Keratinocyte (primary cell): ENCODE data around the gene CIDEA. TPM values are rescaled to one million over a fixed set of nuclear protein-coding genes. Genes with fewer than 3 reads are reported as not detected.

Source experiments
- DNase-seq: peaks from one replicate; pipeline ENCODE4 v3.0.0-alpha.2; 2011; ENCODE audit warnings: low read depth, missing footprints, low spot score
- FAIRE-seq: peaks from 2 replicates; lab custom pipeline; 2011; peaks lifted over from hg19 to GRCh38; lab: Jason Lieb, UNC
- H2AFZ ChIP-seq: 2 replicates; pipeline ENCODE4 v1.6.0; 2012; ENCODE audit warnings: low read length, control low read depth, inconsistent platforms; ENCODE audit not compliant: control insufficient read depth
- H3K27ac ChIP-seq: 2 replicates; pipeline ENCODE4 v1.5.1; 2011; ENCODE audit warnings: low read length; ENCODE audit not compliant: control insufficient read depth, insufficient read depth
- H3K27me3 ChIP-seq: 3 replicates; pipeline ENCODE4 v1.6.0; 2011; ENCODE audit warnings: low read length; ENCODE audit not compliant: control insufficient read depth, insufficient read depth; ENCODE audit errors: extremely low read depth
- H3K36me3 ChIP-seq, 2 experiments: 2 replicates in 1 of 2; 3 replicates in 1 of 2; pipeline ENCODE4 v1.5.1; 2011; ENCODE audit warnings: low read length in 2 of 2, mild to moderate bottlenecking in 1 of 2; ENCODE audit not compliant: control insufficient read depth in 2 of 2, insufficient read depth in 2 of 2; ENCODE audit errors: extremely low read depth in 1 of 2
- H3K4me1 ChIP-seq: 3 replicates; pipeline ENCODE4 v1.5.1; 2011; ENCODE audit warnings: low read length; ENCODE audit not compliant: control insufficient read depth, insufficient read depth; ENCODE audit errors: extremely low read depth
- H3K4me2 ChIP-seq: 3 replicates; pipeline ENCODE4 v1.6.0; 2011; ENCODE audit warnings: low read depth, low read length; ENCODE audit not compliant: control insufficient read depth, insufficient read depth; ENCODE audit errors: extremely low read depth
- H3K4me3 ChIP-seq, 3 experiments: fragments of 200-600 bp in 1 of 3; sonication (generic) in 1 of 3; 2 replicates in 2 of 3; 3 replicates in 1 of 3; pipeline ENCODE4 v1.5.1; 2011 to 2016; ENCODE audit warnings: low read length in 3 of 3, mild to moderate bottlenecking in 3 of 3, control low read depth in 2 of 3, inconsistent platforms in 1 of 3, low read depth in 1 of 3, mixed read lengths in 1 of 3, mixed run types in 1 of 3, moderate library complexity in 1 of 3; ENCODE audit not compliant: control insufficient read depth in 2 of 3, insufficient read depth in 2 of 3; ENCODE audit errors: extremely low read depth in 1 of 3
- H3K79me2 ChIP-seq: 2 replicates; pipeline ENCODE4 v1.6.0; 2012; ENCODE audit warnings: low read length; ENCODE audit not compliant: control insufficient read depth, insufficient read depth
- H3K9ac ChIP-seq: 3 replicates; pipeline ENCODE4 v1.6.0; 2011; ENCODE audit warnings: low read length; ENCODE audit not compliant: control insufficient read depth, insufficient read depth; ENCODE audit errors: extremely low read depth
- H3K9me1 ChIP-seq: 3 replicates; pipeline ENCODE4 v1.6.0; 2011; ENCODE audit warnings: low read length; ENCODE audit not compliant: control insufficient read depth, insufficient read depth; ENCODE audit errors: extremely low read depth
- H3K9me3 ChIP-seq: 2 replicates; pipeline ENCODE4 v1.5.1; 2012; ENCODE audit warnings: low read depth, low read length; ENCODE audit not compliant: control insufficient read depth
- H4K20me1 ChIP-seq: 3 replicates; pipeline ENCODE4 v1.6.0; 2011; ENCODE audit warnings: low read length; ENCODE audit not compliant: control insufficient read depth, insufficient read depth; ENCODE audit errors: extremely low read depth
- EZH2 ChIP-seq: IDR thresholded peaks from one replicate; pipeline ENCODE4 v1.6.1; 2012; ENCODE audit warnings: inconsistent platforms, mild to moderate bottlenecking, low read length, moderate library complexity
- dilution Hi-C: fragments of 300-500 bp; cut with MboI; formaldehyde crosslinking; loops from one replicate; pipeline ENCODE4 v1.7.0; 2020; ENCODE audit warnings: low sequenced_read_pairs; ENCODE audit not compliant: extremely low pct_ligation_motif_present
- polyA plus RNA-seq, 5 experiments: library from polyadenylated mRNA; depleted of rRNA in 3 of 5; stranded (reverse) in 3 of 5; stranded (forward) in 1 of 5; unstranded in 1 of 5; fragments of >200 nt; gene quantifications; 1 replicate in 1 of 5; 2 replicates in 3 of 5; 3 replicates in 1 of 5; pipeline versions ENCODE4 v1.2.1 to v1.2.3, GENCODE V29; 2011 to 2012; ENCODE audit warnings: missing spikeins in 2 of 5, low read depth in 1 of 5, low replicate concordance in 1 of 5
- TF ChIP-seq, protein P1 (sequence below), 3 experiments: IDR thresholded peaks in 1 of 3; conservative IDR thresholded peaks in 1 of 3; optimal IDR thresholded peaks in 1 of 3; 2 replicates in 2 of 3; 3 replicates in 1 of 3; pipeline versions ENCODE3 to v1.5.1; 2011; ENCODE audit warnings: low read length in 3 of 3, mild to moderate bottlenecking in 3 of 3, moderate library complexity in 2 of 3, control low read depth in 1 of 3, inconsistent platforms in 1 of 3; ENCODE audit not compliant: insufficient read depth in 2 of 3; ENCODE audit errors: extremely low read depth in 1 of 3

The CIDEA gene
- polyA plus RNA-seq, 1 donor (not counting 4 experiments of a cell fraction or from before 2014, with no cell fraction given), result 1.2 TPM

DNA sequence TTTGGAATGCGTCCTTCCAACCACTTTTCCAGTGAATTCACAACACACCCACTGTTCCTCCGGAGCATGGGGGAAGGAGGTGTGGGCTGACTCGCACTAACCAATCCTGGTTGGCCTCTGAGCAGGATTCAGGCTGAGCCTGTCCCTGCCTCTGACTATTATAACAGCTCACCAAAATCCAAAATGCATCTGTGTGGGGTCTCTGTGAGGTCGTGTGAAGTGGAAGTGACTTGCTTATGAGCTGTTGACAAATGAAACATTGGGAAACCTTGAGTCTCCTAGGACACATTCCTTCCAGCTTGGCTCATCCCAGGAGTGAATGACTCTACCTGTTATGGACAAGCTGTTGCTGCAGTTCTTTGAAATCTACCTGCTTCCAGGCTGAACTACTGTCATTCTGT, 1.5 kb downstream of the CIDEA start:
- H3K79me2 ChIP-seq, result no peaks in the 10 kb centered on the region
- peak overlapping the region; percentile 33 for H3K9ac ChIP-seq
- H3K27me3 ChIP-seq, result peaks cover 34% of the 10 kb centered on the region
- peaks cover 53% of the 10 kb centered on the region for H3K4me1 ChIP-seq
- H3K36me3 ChIP-seq, result no peaks in the 10 kb centered on the region
- H3K27ac ChIP-seq, result peak overlapping the region; percentile 41
- H3K4me3 ChIP-seq, result peak overlapping the region in 1 of 3 experiments; percentile 43
- DNase-seq, result peak; percentile 90
- H2AFZ ChIP-seq, result no peak overlapping the region
- peak; percentile 96 for FAIRE-seq
- H3K4me2 ChIP-seq, result peak overlapping the region; percentile 68
- no peaks in the 10 kb centered on the region for H4K20me1 ChIP-seq
- dilution Hi-C loops, result no loop called here
- no peaks in the 10 kb centered on the region for H3K9me3 ChIP-seq
- TF ChIP-seq, protein P1, sequence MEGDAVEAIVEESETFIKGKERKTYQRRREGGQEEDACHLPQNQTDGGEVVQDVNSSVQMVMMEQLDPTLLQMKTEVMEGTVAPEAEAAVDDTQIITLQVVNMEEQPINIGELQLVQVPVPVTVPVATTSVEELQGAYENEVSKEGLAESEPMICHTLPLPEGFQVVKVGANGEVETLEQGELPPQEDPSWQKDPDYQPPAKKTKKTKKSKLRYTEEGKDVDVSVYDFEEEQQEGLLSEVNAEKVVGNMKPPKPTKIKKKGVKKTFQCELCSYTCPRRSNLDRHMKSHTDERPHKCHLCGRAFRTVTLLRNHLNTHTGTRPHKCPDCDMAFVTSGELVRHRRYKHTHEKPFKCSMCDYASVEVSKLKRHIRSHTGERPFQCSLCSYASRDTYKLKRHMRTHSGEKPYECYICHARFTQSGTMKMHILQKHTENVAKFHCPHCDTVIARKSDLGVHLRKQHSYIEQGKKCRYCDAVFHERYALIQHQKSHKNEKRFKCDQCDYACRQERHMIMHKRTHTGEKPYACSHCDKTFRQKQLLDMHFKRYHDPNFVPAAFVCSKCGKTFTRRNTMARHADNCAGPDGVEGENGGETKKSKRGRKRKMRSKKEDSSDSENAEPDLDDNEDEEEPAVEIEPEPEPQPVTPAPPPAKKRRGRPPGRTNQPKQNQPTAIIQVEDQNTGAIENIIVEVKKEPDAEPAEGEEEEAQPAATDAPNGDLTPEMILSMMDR (optimal IDR thresholded peaks at IDR 0.05 in 1 of 3, IDR thresholded peaks at IDR 0.05 in 1 of 3, conservative IDR thresholded peaks at IDR 0.05 in 1 of 3; ENCODE audit: extremely low read depth in 1 of 3, insufficient read depth in 2 of 3, low read length in 3 of 3), result no peak
- no peak for TF ChIP-seq EZH2
- H3K9me1 ChIP-seq, result no peaks in the 10 kb centered on the region

DNA sequence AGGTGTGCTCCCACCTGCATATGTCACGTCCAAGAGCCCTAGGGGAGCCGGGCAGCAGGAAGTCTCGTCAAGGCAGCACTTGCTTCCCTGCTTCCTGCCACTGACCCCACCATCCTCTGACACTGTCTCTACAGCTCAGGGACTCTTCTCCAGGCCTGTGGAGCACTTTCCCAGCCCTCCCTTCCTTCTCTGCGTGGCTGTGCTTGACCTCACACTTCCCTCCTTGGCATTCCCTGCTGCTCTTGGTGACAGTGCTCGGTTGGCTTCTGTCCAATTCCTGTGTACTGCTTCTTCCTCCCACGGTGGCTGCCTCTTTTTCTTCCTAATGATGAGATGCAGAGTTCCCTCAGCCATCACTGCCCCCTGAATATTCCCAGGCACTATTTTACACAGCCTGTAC, 2.8 kb downstream of the CIDEA start:
- peaks cover 53% of the 10 kb centered on the region for H3K4me1 ChIP-seq
- H2AFZ ChIP-seq, result no peak overlapping the region
- no peaks in the 10 kb centered on the region for H3K36me3 ChIP-seq
- peaks cover 26% of the 10 kb centered on the region for H3K27me3 ChIP-seq
- H3K9ac ChIP-seq, result peak overlapping the region; percentile 19
- TF ChIP-seq, protein P1 (optimal IDR thresholded peaks at IDR 0.05 in 1 of 3, IDR thresholded peaks at IDR 0.05 in 1 of 3, conservative IDR thresholded peaks at IDR 0.05 in 1 of 3; ENCODE audit: extremely low read depth in 1 of 3, insufficient read depth in 2 of 3, low read length in 3 of 3), result no peak
- TF ChIP-seq EZH2, result no peak
- no peak overlapping the region for H3K4me3 ChIP-seq
- no peak overlapping the region for H3K27ac ChIP-seq
- dilution Hi-C loops, result no loop called here
- no peaks in the 10 kb centered on the region for H4K20me1 ChIP-seq
- H3K9me3 ChIP-seq, result no peaks in the 10 kb centered on the region
- H3K9me1 ChIP-seq, result no peaks in the 10 kb centered on the region
- H3K79me2 ChIP-seq, result no peaks in the 10 kb centered on the region
- FAIRE-seq (peak; percentile 49), DNase-seq (no peak)
- peak overlapping the region; percentile 4 for H3K4me2 ChIP-seq
